Heart right ventricle (tissue), 16 donors: ENCODE results near the gene THBS1. TPM values are rescaled to one million over a fixed set of nuclear protein-coding genes. Genes with fewer than 3 reads are reported as not detected.
A peak's percentile ranks its signal among the peaks of the same experiment; 100 is the strongest.

Source experiments
- ATAC-seq, 8 donors: fragments of 200-7000 bp; cut with Tn5 transposase; one replicate each; pipeline ENCODE4 v1.9.1; 2020; ENCODE audit warnings: mild to moderate bottlenecking in 8 of 8, moderate library complexity in 8 of 8, moderate number of reproducible peaks in 1 of 8
- DNase-seq, 2 donors: peaks; one replicate each; pipeline ENCODE4 v3.0.0-alpha.2; 2020
- H3K27ac ChIP-seq, 10 donors: fragments of 200-600 bp; sonication (generic) in 2 of 10; one replicate each; pipeline versions ENCODE4 v1.5.0 to v1.8.0; 2020 to 2022; ENCODE audit warnings: mild to moderate bottlenecking in 3 of 10
- H3K27me3 ChIP-seq, 7 donors: fragments of 200-600 bp; one replicate each; pipeline ENCODE4 v1.8.0; 2021 to 2022; ENCODE audit warnings: mild to moderate bottlenecking in 2 of 7
- H3K36me3 ChIP-seq, 9 donors: fragments of 200-600 bp; sonication (generic) in 1 of 9; one replicate each; pipeline versions ENCODE4 v1.5.0 to v1.8.0; 2020 to 2022; ENCODE audit warnings: mild to moderate bottlenecking in 2 of 9
- H3K4me1 ChIP-seq, 9 donors: fragments of 200-600 bp; sonication (generic) in 1 of 9; one replicate each; pipeline versions ENCODE4 v1.5.0 to v1.8.0; 2020 to 2022; ENCODE audit warnings: mild to moderate bottlenecking in 4 of 9
- H3K4me3 ChIP-seq, 10 donors: fragments of 200-600 bp; sonication (generic) in 2 of 10; one replicate each; pipeline versions ENCODE4 v1.5.0 to v1.8.0; 2020 to 2022; ENCODE audit warnings: mild to moderate bottlenecking in 7 of 10, moderate library complexity in 2 of 10
- H3K9me3 ChIP-seq, 11 donors: fragments of 200-600 bp in 10 of 11; sonication (generic) in 2 of 11; one replicate each; pipeline versions ENCODE4 v1.5.0 to v1.8.0; 2013 to 2022; ENCODE audit warnings: mild to moderate bottlenecking in 2 of 11, control low read depth in 1 of 11, moderate library complexity in 1 of 11
- CTCF ChIP-seq, 9 donors: fragments of 200-600 bp; sonication (generic) in 2 of 9; IDR thresholded peaks; one replicate each; pipeline versions ENCODE4 v1.5.0 to v1.8.0; 2021 to 2022; ENCODE audit warnings: antibody characterized with exemption in 9 of 9, mild to moderate bottlenecking in 5 of 9, moderate library complexity in 1 of 9
- WGBS, 2 donors: extraction: QIAGEN DNeasy Blood & Tissue Kit; methylation state at CpG; one replicate each; pipeline ENCODE4 v1.1.7; 2013; ENCODE audit warnings: inconsistent platforms in 1 of 2; 5-methylcytosine and 5-hydroxymethylcytosine counted together
- intact Hi-C, 10 donors: fragments of 100-400 bp; cut with DNase I; formaldehyde crosslinking; loops; one replicate each; pipeline versions ENCODE4 v1.11.1 to v1.14.2; 2022
- polyA plus RNA-seq, 2 donors: library from polyadenylated mRNA; stranded (reverse); fragments of 200-250 nt; gene quantifications; one replicate each; pipeline ENCODE4 v1.2.3, GENCODE V29; 2013
- total RNA-seq, 10 donors: library from RNA; stranded (reverse); fragmentation: NEBNext Ultra II Directional in 3 of 10; extraction: Animal tissue kit (Norgen Biotek cat#: 25700) in 3 of 10; gene quantifications; one replicate each; pipeline versions ENCODE4 v1.2.1 to v1.2.4, GENCODE V29; 2021 to 2023
- donor health status: Arrhythmogenic right ventricular cardiomyopathy.
- donor health status: ischemic (EF 13 %, LVEDD 7.1; RV severe dilation, severe dysfunction).
- donor health status: healthy with polysubstance abuse.
- donor health status: DM: no; HTN: yes; CAD: no.
- donor health status: DM: no; HTN: no; CAD: no.
- donor health status: ischemic (EF 25% LVEDD 6.9; RV normal size, moderate dysfunction).
- donor health status: ischemic (EF 25% LVEDD 5.7; RV mildly dilated, moderate dysfunction).
- donor health status: healthy.
- donor health status: DM: yes; HTN: yes; CAD: no.
- donor health status: Ischemic cardiomyopathy.
- donor health status: ischemic (EF 35%, LVEDD 5.7; RV mildly dilated, moderate dysfunction).
- donor health status: nonischemic (EF 11% LVEDD 7.7; RV severe dilation, severe dysfunction).
- donor health status: DM: yes; HTN: yes; CAD: no.
- donor health status: PGD.
- donor health status: ischemic (EF 29% LVEDD 5.4; RV normal size, mild dysfunction).
- donor health status: nonischemic (EF 23%, LVEDD 6.1; RV moderate dilation, normal function).

Gene THBS1
- total and polyA plus RNA-seq, 12 donors: 12.9 to 1,109 (median 102) TPM

GRCh38 chr15:39621210-39621609, 40.3 kb downstream of the THBS1 start:
- Histone ChIP-seq H3K27me3 (no peaks in the 10 kb centered on the region), H3K4me3 (no peak overlapping the region), H3K27ac (no peak overlapping the region), H3K9me3 (no peaks in the 10 kb centered on the region), H3K4me1 (peaks cover 9 to 41% (median 26%) of the 10 kb centered on the region in 9 donors), H3K36me3 (no peaks in the 10 kb centered on the region)
- intact Hi-C loops: loop anchor here in 1 of 10 donors (10.0 kb wide), 1 partner anchor 134 kb away; no protein-coding TSS in a partner anchor
- ATAC-seq: no peak
- WGBS, 2 donors: 72% methylated on average over 1 of the region's 1 CpG
- TF ChIP-seq CTCF (IDR thresholded peaks at IDR 0.05): no peak
- no peak for DNase-seq

- no peak for ATAC-seq
- no peaks in the 10 kb centered on the region for H3K36me3 ChIP-seq
- 58 to 85% methylated on average over 1 of the region's 1 CpG for WGBS, 2 donors
- no peak for DNase-seq
- H3K9me3 ChIP-seq: no peaks in the 10 kb centered on the region
- TF ChIP-seq CTCF (IDR thresholded peaks at IDR 0.05): no peak
- H3K27ac ChIP-seq: no peak overlapping the region
- H3K4me1 ChIP-seq: peaks cover 9 to 47% (median 33%) of the 10 kb centered on the region in 9 donors
- intact Hi-C loops: loop anchor here in 1 of 10 donors (10.0 kb wide), 1 partner anchor 133 kb away; no protein-coding TSS in a partner anchor
- no peaks in the 10 kb centered on the region for H3K27me3 ChIP-seq
- H3K4me3 ChIP-seq: no peak overlapping the region
Observed at GRCh38 chr15:39621976-39622375, 41.1 kb downstream of the THBS1 start.

GRCh38 chr15:39622660-39623516, 42.0 kb downstream of the THBS1 start:
- Histone ChIP-seq H3K4me1 (peaks cover 14 to 56% (median 39%) of the 10 kb centered on the region in 9 donors), H3K27me3 (no peaks in the 10 kb centered on the region), H3K36me3 (no peaks in the 10 kb centered on the region), H3K4me3 (no peak overlapping the region), H3K9me3 (no peaks in the 10 kb centered on the region), H3K27ac (peak overlapping the region in 1 of 10 donors; percentile 87)
- intact Hi-C loops: loop anchor here in 1 of 10 donors (10.0 kb wide), 1 partner anchor 132 kb away; no protein-coding TSS in a partner anchor
- ATAC-seq (no peak), DNase-seq (no peak)
- TF ChIP-seq CTCF (IDR thresholded peaks at IDR 0.05): no peak
- WGBS, 2 donors: 91% methylated on average over 6 of the region's 6 CpGs

- 82 to 92% methylated on average over 4 of the region's 4 CpGs for WGBS, 2 donors
- ATAC-seq (no peak), DNase-seq (no peak)
- no peaks in the 10 kb centered on the region for H3K36me3 ChIP-seq
- H3K27ac ChIP-seq: peak overlapping the region in 1 of 10 donors; percentile 87
- H3K4me3 ChIP-seq: no peak overlapping the region
- H3K9me3 ChIP-seq: no peaks in the 10 kb centered on the region
- peaks cover 14 to 56% (median 36%) of the 10 kb centered on the region in 9 donors for H3K4me1 ChIP-seq
- no peak for TF ChIP-seq CTCF (IDR thresholded peaks at IDR 0.05)
- H3K27me3 ChIP-seq: no peaks in the 10 kb centered on the region
- intact Hi-C loops: loop anchor here in 1 of 10 donors (10.0 kb wide), 1 partner anchor 131 kb away; no protein-coding TSS in a partner anchor
Observed at GRCh38 chr15:39623529-39623931, 42.7 kb downstream of the THBS1 start.
